Muscle of leg (tissue), 11 donors: ENCODE data around the gene MCAM. TPM values are rescaled to one million over a fixed set of nuclear protein-coding genes. Genes with fewer than 3 reads are reported as not detected.

Experiments used
- DNase-seq: peaks from one replicate; pipeline ENCODE4 v3.0.0; 2013
- H3K27ac ChIP-seq: one replicate; pipeline ENCODE4 v1.5.1; 2013; ENCODE audit warnings: mild to moderate bottlenecking, low read length, control low read depth
- H3K27me3 ChIP-seq: one replicate; pipeline ENCODE4 v1.6.1; 2013; ENCODE audit warnings: low read length; ENCODE audit not compliant: control insufficient read depth, insufficient read depth
- H3K36me3 ChIP-seq: one replicate; pipeline ENCODE4 v1.6.1; 2013; ENCODE audit warnings: low read length; ENCODE audit not compliant: control insufficient read depth, insufficient read depth
- H3K4me1 ChIP-seq: one replicate; pipeline ENCODE4 v1.6.1; 2013; ENCODE audit warnings: low read length; ENCODE audit not compliant: control insufficient read depth, insufficient read depth
- H3K4me3 ChIP-seq: one replicate; pipeline ENCODE4 v1.5.1; 2013; ENCODE audit warnings: low read length, control low read depth
- H3K9me3 ChIP-seq: replicated peaks from 2 replicates; pipeline ENCODE4 v1.6.1; 2013; ENCODE audit warnings: low read depth, low read length; ENCODE audit not compliant: control insufficient read depth
- WGBS: methylation state at CpG from one replicate; pipeline ENCODE4 v1.1.5; 2013; ENCODE audit warnings: missing lambda C conversion rate; ENCODE audit not compliant: insufficient coverage; 5-methylcytosine and 5-hydroxymethylcytosine counted together
- polyA plus RNA-seq, 8 donors: library from polyadenylated mRNA; unstranded; fragments of 120-200 nt; gene quantifications; one replicate each; pipeline versions ENCODE4 v1.2.1 to v1.2.3, GENCODE V29; 2013; ENCODE audit warnings: inconsistent platforms in 1 of 8, low replicate concordance in 1 of 8; ENCODE audit not compliant: insufficient read length in 8 of 8, insufficient read depth in 1 of 8
- total RNA-seq: library from RNA; stranded (reverse); fragments of 120-200 nt; gene quantifications from one replicate; pipeline ENCODE4 v1.2.4, GENCODE V29; 2013

MCAM gene
- total and polyA plus RNA-seq, 9 donors: 146 to 231 (median 206) TPM

GRCh38 chr11:119307974-119308373 is 9.0 kb downstream of the MCAM start:
- Histone ChIP-seq H3K27me3 (no peaks in the 10 kb centered on the region), H3K4me1 (peaks cover 15% of the 10 kb centered on the region), H3K27ac (no peak overlapping the region), H3K9me3 (no peaks in the 10 kb centered on the region), H3K36me3 (peaks cover 82% of the 10 kb centered on the region), H3K4me3 (no peak overlapping the region)
- DNase-seq: peak; percentile 6
- WGBS: 71% methylated on average over 4 of the region's 5 CpGs

GRCh38 chr11:119307219-119307618 is 9.7 kb downstream of the MCAM start:
- Histone ChIP-seq H3K9me3 (no peaks in the 10 kb centered on the region), H3K27ac (no peak overlapping the region)
- WGBS: no CpG with 5 or more reads among the region's 1 CpG

DNA sequence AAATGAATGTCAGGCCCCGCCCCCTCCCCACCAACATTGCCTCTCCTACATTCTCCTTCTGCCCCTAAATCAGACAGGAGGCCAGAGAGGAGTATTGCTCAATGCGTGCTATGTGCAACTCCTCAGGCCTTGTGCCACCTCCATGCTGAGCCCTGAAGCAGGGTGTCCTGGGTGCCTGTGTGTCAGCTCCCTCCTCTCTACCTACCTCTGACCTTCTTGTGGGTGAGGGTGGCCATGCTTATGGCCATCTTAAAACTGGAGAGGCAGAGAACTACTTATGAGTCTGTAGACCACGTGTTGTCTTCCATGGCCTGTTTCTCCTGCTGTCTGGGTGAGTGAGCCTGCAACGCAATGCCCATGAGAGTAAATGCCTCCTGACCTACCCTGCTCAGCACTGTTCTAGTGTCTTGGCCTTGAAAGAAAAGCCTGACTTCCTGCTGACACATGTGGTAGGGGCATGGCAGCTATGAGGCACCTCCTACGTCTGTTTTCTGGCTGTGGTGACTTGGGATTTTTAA is 10.5 kb downstream of the MCAM start:
- H3K9me3 ChIP-seq: no peaks in the 10 kb centered on the region
- peaks cover 18% of the 10 kb centered on the region for H3K4me1 ChIP-seq
- H3K27me3 ChIP-seq: no peaks in the 10 kb centered on the region
- WGBS: 75% methylated on average over 2 of the region's 5 CpGs
- DNase-seq: peak; percentile 32
- H3K4me3 ChIP-seq: no peak overlapping the region
- H3K27ac ChIP-seq: peak overlapping the region; percentile 51
- H3K36me3 ChIP-seq: peaks cover 77% of the 10 kb centered on the region

More at GRCh38 chr11:119307219-119307618, 9.7 kb downstream of the MCAM start:
- H3K36me3 ChIP-seq: peaks cover 79% of the 10 kb centered on the region
- peaks cover 13% of the 10 kb centered on the region for H3K4me1 ChIP-seq
- no peak overlapping the region for H3K4me3 ChIP-seq
- H3K27me3 ChIP-seq: no peaks in the 10 kb centered on the region
- no peak for DNase-seq

DNA sequence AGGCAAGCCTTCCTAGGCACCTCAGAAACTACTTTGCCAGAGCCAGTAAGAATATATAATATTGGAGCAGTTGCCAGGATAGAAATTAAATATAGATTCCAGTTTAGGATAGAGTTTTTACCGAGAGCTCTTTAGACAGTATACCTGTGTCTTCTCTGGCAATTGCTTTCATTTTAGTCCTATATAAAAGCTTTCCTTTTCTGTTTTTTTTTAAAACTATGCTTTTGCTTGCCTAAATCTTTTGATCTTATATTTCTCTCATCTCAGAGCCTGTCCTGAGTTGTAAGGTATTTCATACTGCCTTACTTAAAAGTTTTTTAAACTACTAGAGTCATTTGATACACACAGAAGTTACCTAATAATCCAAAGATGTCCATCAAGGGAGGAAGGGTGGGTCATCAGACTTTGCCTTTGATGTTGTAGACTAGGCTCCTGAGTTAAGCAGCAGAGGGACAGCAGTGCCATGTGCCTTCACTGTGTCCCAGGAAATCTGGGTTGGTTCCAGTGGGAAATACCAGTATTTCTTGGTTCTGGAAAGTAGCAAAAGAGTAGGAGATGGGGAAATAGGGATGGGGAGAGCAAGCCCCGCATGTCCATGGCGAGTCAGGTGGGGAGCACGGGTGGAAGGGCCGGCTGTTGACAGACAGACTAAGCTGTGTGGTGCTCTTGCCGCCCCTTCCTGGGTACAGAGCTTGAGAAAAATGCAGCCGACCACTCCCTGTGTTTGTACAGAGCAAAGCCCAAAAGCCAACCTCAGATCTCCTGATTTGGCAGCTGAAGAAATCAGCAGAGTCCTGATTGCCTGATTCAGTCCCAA is 11.2 kb downstream of the MCAM start:
- Histone ChIP-seq H3K4me3 (no peak overlapping the region), H3K27ac (peak overlapping the region; percentile 51), H3K27me3 (no peaks in the 10 kb centered on the region), H3K36me3 (peaks cover 74% of the 10 kb centered on the region), H3K9me3 (no peaks in the 10 kb centered on the region), H3K4me1 (peaks cover 22% of the 10 kb centered on the region)
- WGBS: 93% methylated on average over 6 of the region's 7 CpGs
- no peak for DNase-seq

DNA sequence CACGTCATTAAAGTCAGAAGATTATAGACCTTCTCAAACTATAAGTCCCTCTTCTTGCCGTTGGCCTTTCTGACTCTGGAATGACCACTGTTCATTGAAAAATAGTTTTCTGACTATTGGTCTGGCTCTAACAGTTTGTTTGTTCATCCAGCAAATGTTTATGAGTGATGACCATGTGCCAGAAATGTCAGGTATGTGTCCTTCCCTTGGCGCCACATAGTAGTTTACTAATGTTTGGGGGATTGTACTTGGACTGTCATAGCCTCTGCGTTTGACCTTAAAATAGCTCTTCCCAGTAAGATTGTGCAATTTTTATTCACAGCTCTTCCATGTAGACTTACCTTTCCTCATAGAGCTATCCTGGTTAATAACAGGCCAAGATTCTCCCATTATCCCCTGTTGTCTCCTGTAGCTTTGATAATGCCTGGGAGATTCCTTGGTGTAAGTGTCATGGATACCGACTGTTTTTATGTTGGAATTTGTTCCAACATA is 13.7 kb downstream of the MCAM start:
- Histone ChIP-seq H3K4me3 (no peak overlapping the region), H3K36me3 (peaks cover 69% of the 10 kb centered on the region), H3K27me3 (no peaks in the 10 kb centered on the region), H3K27ac (no peak overlapping the region), H3K4me1 (peaks cover 36% of the 10 kb centered on the region), H3K9me3 (no peaks in the 10 kb centered on the region)
- no peak for DNase-seq
- WGBS: no CpG with 5 or more reads among the region's 5 CpGs

DNA sequence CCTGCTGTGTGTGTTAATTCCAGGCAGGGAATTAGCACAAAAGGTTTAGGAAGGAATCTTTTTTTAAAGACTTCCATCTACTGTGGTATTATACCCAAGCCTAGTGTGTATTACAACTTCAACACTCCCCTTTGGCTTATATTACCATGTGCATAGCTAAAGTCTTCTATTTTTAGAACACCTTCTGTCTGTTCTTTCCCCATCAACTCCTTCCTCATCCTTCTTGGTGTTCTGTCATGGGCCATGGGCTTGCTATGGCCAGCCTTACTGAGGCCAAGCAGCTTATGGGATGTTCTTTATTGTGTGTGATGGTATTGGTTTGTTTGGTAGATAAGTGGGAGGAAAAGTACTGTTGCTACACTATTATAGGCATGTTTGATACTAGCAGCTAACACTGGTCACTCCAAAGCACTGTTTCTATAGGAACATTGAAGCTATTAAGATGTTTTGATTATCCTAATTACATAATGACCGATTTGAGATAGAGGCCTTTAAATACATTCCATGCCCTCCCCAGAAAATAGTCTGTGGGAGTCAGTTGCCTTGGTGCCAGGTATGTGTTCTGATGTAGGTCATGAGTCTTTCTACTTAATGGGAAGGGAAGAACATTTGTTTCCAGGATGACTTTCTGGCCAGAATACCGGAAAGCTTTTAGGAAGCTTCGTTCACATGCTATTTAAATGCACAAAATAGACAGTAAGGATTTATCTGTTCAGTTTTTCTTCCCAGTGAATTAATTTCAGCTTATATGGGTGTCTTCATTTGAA is 16.5 kb downstream of the MCAM start:
- peaks cover 59% of the 10 kb centered on the region for H3K36me3 ChIP-seq
- peaks cover 42% of the 10 kb centered on the region for H3K4me1 ChIP-seq

GRCh38 chr11:119299416-119299815 is 17.5 kb downstream of the MCAM start:
- DNase-seq: no peak
- H3K36me3 ChIP-seq: peaks cover 54% of the 10 kb centered on the region
- H3K27ac ChIP-seq: peak overlapping the region; percentile 62
- H3K27me3 ChIP-seq: no peaks in the 10 kb centered on the region
- no peaks in the 10 kb centered on the region for H3K9me3 ChIP-seq
- H3K4me1 ChIP-seq: peaks cover 42% of the 10 kb centered on the region
- WGBS: 93% methylated on average over 7 of the region's 9 CpGs
- no peak overlapping the region for H3K4me3 ChIP-seq

More for the DNA sequence above, 16.5 kb downstream of the MCAM start:
- DNase-seq: no peak
- Histone ChIP-seq H3K27me3 (no peaks in the 10 kb centered on the region), H3K27ac (peak overlapping the region; percentile 62), H3K9me3 (no peaks in the 10 kb centered on the region), H3K4me3 (no peak overlapping the region)
- no CpG with 5 or more reads among the region's 3 CpGs for WGBS

GRCh38 chr11:119298726-119299125 is 18.2 kb downstream of the MCAM start:
- peaks cover 50% of the 10 kb centered on the region for H3K36me3 ChIP-seq

DNA sequence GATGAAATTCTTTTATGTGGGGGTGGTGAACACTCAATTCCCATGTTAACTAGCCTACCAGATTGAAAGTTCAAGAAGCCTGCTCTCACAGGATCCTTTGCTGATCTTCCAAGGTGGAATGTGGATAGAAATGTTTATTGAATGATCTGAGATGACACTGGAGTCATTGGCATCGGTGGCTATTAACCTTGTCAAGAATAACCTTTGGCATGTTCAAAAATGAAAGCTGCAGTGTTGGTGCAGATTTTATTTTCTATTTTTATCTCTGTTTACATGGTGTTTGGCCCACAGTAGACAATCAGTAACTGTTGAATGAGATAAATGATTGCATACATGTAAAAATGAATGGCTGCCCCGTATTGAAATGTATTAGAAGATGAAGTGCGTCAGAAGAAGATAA is 19.0 kb downstream of the MCAM start:
- WGBS: no CpG with 5 or more reads among the region's 3 CpGs
- Histone ChIP-seq H3K4me3 (no peak overlapping the region), H3K4me1 (peaks cover 40% of the 10 kb centered on the region), H3K27me3 (no peaks in the 10 kb centered on the region), H3K9me3 (no peaks in the 10 kb centered on the region), H3K27ac (peak overlapping the region; percentile 81), H3K36me3 (peaks cover 51% of the 10 kb centered on the region)
- DNase-seq: no peak

More at GRCh38 chr11:119298726-119299125, 18.2 kb downstream of the MCAM start:
- DNase-seq: peak; percentile 93
- no peaks in the 10 kb centered on the region for H3K27me3 ChIP-seq
- H3K4me3 ChIP-seq: no peak overlapping the region
- H3K9me3 ChIP-seq: no peaks in the 10 kb centered on the region
- H3K4me1 ChIP-seq: peaks cover 41% of the 10 kb centered on the region
- peak overlapping the region; percentile 81 for H3K27ac ChIP-seq
- WGBS: 83% methylated on average over 1 of the region's 2 CpGs

DNA sequence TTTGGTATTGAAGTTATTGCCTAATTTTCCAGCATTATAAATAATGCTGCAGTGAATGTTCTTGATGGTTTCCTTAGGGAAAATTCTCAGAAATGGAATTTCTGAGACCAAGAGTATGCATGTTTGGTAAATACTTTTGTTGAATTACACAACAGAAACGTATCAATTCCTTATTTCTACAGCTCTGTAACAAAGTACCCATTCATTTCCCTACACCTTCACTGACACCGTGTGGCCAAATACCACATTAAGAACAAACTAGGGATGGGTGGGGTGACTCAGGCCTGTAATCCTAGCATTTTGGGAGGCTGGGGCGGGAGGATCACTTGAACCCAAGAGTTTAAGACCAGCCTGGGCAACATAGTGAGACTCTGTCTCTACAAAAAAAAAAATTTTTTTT is 21.8 kb downstream of the MCAM start:
- H3K27ac ChIP-seq: no peak overlapping the region
- H3K4me3 ChIP-seq: no peak overlapping the region
- no peaks in the 10 kb centered on the region for H3K27me3 ChIP-seq
- peaks cover 28% of the 10 kb centered on the region for H3K4me1 ChIP-seq
- no CpG with 5 or more reads among the region's 3 CpGs for WGBS
- H3K36me3 ChIP-seq: peaks cover 39% of the 10 kb centered on the region
- no peak for DNase-seq
- H3K9me3 ChIP-seq: peaks cover 10% of the 10 kb centered on the region
